PC-3 (cell line): ENCODE data around the gene ZNF25.

ENCODE experiments used
- CTCF ChIP-seq: fragments of 300-600 bp; sonication (generic); conservative IDR thresholded peaks from 2 replicates; pipeline ENCODE4 v1.5.1; 2017; ENCODE audit warnings: antibody characterized with exemption, low read depth, mild to moderate bottlenecking, low read length
- EZH2 ChIP-seq: fragments of 300-600 bp; sonication (generic); IDR thresholded peaks from one replicate; pipeline ENCODE4 v1.6.1; 2017; ENCODE audit warnings: antibody characterized with exemption, mild to moderate bottlenecking, low read length; ENCODE audit not compliant: unreplicated experiment
- EZH2phosphoT487 ChIP-seq: fragments of 300-600 bp; sonication (generic); IDR thresholded peaks from 2 replicates; pipeline ENCODE4 v1.6.1; 2018; ENCODE audit warnings: mild to moderate bottlenecking, antibody characterized with exemption, low read length, borderline replicate concordance

GRCh38 chr10:37975401-37975991, 951 bp downstream of the ZNF25 start:
- TF ChIP-seq CTCF, result no peak
- TF ChIP-seq EZH2, result no peak
- no peak for TF ChIP-seq EZH2phosphoT487
